Measurements from ENCODE around the gene NHERF1.

Gene NHERF1

DNA sequence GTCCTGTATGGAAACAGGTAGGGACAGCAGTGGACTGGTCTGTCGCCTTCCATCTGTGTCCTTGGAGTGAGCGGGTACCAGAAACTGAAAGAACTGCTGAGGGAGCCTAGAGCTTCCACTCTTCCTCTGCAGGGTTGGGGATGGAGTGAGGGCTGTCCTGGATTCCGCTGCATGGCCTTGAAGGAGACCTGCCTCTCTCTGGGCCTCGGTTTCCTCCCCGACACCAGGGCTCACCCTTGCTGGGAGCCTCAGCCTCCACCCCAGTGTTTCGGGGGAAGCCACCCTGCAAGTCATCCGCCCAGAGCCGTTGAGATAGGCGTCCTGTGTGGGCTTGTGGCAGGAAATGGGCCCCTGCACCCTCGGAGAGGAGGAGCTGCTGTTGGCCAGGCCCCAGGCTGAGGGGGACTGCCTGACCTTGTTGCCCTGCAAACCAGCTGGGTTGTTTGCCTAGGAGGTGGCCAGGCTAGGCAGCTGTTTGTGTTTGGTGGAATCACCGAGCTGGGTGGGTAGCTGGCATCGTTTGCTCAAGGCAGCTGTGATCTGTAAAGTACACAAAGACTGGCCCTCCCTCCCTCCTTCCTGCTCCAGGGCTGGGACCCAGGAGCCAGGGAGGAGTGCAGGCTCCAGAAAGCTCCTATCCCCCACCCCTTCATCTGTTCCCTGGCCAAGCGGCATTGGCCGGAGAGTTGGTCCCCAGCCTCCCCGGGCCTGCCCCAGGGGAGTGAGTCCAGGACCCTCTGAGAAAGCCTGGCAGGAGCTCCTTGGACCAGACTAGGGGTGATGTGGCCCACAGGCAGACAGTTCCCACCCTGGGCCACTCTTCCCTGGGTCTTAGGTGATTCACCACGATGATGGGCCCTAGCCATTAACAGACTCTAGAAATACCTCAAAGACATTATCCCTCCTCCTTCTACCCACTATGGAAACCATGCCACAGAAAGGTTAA, 10.1 kb upstream of the NHERF1 start:
- Histone ChIP-seq H3K36me3 (ENCODE audit: insufficient read depth, insufficient read length, low read length) (no peaks in the 10 kb centered on the region), H3K9me3 (ENCODE audit: insufficient read depth, low read length) (no peaks in the 10 kb centered on the region), H3K27me3 (ENCODE audit: insufficient read depth, insufficient read length) (peaks cover 11% of the 10 kb centered on the region), H3K4me3 (ENCODE audit: insufficient read length, low read depth) (peak overlapping the region; percentile 57), H3K9ac (ENCODE audit: insufficient read length, low read depth) (peak overlapping the region; percentile 80), H3K4me1 (ENCODE audit: insufficient read depth, insufficient read length) (peaks cover 8% of the 10 kb centered on the region)
- DNase-seq (ENCODE audit: low read depth, low spot score) = no peak
- TF ChIP-seq YY1 (IDR thresholded peaks at IDR 0.05; ENCODE audit: insufficient read depth, insufficient read length) = no peak
- no peak for TF ChIP-seq SUZ12 (IDR thresholded peaks at IDR 0.05; ENCODE audit: extremely low read depth, insufficient read depth, insufficient read length)
- no peak for TF ChIP-seq ZNF274 (IDR thresholded peaks at IDR 0.05; ENCODE audit: low read depth, low read length)

DNA sequence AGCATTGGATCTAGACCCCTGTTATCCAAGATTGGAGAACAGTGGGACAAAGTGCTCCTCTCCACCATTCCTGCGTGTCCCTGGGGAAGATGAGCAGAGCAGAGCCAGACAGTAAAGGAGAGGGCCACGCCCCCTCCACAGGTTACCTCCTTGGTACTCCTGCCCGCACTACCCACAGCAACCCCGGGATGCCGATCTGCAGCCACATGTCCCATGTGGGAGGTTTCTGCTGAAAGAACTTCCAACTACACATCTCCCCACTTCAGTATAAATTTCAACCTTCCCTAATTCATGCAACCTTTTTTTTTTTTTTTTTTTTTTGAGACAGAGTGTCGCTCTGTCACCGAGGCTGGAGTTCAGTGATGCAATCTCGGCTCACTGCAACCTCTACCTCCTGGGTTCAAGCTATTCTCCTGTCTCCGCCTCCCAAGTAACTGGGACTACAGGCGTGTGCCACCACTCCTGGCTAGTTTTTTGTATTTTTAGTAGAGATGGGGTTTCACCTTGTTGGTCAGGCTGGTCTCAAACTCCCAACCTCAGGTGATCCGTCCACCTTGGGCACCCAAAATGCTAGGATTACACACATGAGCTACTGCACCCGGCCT, 9.1 kb upstream of the NHERF1 start:
- H3K36me3 ChIP-seq (ENCODE audit: insufficient read depth, insufficient read length, low read length) = no peaks in the 10 kb centered on the region
- H3K4me1 ChIP-seq (ENCODE audit: insufficient read depth, insufficient read length) = peaks cover 8% of the 10 kb centered on the region
- H3K9ac ChIP-seq (ENCODE audit: insufficient read length, low read depth) = no peak overlapping the region
- no peaks in the 10 kb centered on the region for H3K9me3 ChIP-seq (ENCODE audit: insufficient read depth, low read length)
- DNase-seq (ENCODE audit: low read depth, low spot score) = no peak
- H3K27me3 ChIP-seq (ENCODE audit: insufficient read depth, insufficient read length) = peaks cover 5% of the 10 kb centered on the region
- TF ChIP-seq YY1 (IDR thresholded peaks at IDR 0.05; ENCODE audit: insufficient read depth, insufficient read length) (no peak), SUZ12 (IDR thresholded peaks at IDR 0.05; ENCODE audit: extremely low read depth, insufficient read depth, insufficient read length) (no peak), ZNF274 (IDR thresholded peaks at IDR 0.05; ENCODE audit: low read depth, low read length) (no peak)
- H3K4me3 ChIP-seq (ENCODE audit: insufficient read length, low read depth) = no peak overlapping the region

DNA sequence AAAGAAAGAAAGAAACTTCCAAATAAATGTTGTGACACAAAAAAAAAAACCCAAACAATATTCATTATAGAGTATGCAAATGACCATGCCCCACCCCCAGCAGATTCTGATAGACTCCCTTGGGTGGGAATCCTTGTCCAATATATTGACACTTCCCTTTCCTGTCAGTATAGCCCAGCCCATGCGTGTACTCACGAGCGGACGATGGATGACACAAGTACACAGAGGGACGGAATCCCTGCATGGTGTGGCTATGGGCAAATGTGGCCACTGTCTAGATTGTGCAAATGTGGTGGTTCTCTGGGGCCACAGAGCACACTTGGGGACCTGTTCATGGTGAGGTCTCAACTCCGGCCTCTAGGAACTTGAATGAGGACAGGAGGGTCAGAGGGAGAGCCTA, 8.3 kb upstream of the NHERF1 start:
- H3K9me3 ChIP-seq (ENCODE audit: insufficient read depth, low read length) = no peaks in the 10 kb centered on the region
- DNase-seq (ENCODE audit: low read depth, low spot score) = no peak
- H3K27me3 ChIP-seq (ENCODE audit: insufficient read depth, insufficient read length) = peaks cover 5% of the 10 kb centered on the region
- no peaks in the 10 kb centered on the region for H3K36me3 ChIP-seq (ENCODE audit: insufficient read depth, insufficient read length, low read length)
- H3K4me1 ChIP-seq (ENCODE audit: insufficient read depth, insufficient read length) = peaks cover 11% of the 10 kb centered on the region
- H3K4me3 ChIP-seq (ENCODE audit: insufficient read length, low read depth) = no peak overlapping the region
- no peak for TF ChIP-seq SUZ12 (IDR thresholded peaks at IDR 0.05; ENCODE audit: extremely low read depth, insufficient read depth, insufficient read length)
- no peak for TF ChIP-seq ZNF274 (IDR thresholded peaks at IDR 0.05; ENCODE audit: low read depth, low read length)
- no peak for TF ChIP-seq YY1 (IDR thresholded peaks at IDR 0.05; ENCODE audit: insufficient read depth, insufficient read length)
- H3K9ac ChIP-seq (ENCODE audit: insufficient read length, low read depth) = no peak overlapping the region

DNA sequence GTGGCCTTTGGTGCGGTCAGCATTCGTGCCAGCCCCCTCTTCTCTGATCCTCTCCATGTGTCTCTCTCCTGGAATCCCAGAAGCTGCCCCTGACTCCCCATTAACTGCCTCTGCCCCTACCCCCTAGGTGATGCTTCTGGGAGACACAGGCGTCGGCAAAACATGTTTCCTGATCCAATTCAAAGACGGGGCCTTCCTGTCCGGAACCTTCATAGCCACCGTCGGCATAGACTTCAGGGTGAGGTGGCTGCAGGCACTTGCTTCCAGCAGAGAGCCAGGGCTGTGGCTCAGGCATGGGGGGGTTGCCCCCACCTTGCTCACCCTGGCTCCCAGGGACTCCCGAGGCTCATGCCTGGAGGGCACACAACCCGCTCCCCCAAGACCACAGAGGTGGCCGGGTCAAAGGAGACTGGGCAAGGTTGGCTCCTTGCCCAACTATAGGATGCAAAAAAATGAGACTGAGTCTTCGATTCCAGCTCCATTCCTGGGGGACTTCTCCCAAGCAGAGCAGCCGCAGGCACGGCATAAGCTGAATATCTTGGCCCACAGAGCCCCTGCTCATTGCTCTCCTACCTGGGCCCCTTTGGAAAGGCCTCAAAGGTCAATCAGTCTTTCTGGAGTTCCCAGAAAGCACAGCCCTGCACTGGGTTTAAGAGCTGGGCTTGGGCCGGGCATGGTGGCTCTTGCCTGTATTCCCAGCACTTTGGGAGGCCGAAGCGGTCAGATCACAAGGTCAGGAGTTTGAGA, 7.6 kb upstream of the NHERF1 start:
- TF ChIP-seq ZNF274 (IDR thresholded peaks at IDR 0.05; ENCODE audit: low read depth, low read length) (no peak), YY1 (IDR thresholded peaks at IDR 0.05; ENCODE audit: insufficient read depth, insufficient read length) (no peak), SUZ12 (IDR thresholded peaks at IDR 0.05; ENCODE audit: extremely low read depth, insufficient read depth, insufficient read length) (no peak)
- Histone ChIP-seq H3K27me3 (ENCODE audit: insufficient read depth, insufficient read length) (no peaks in the 10 kb centered on the region), H3K9me3 (ENCODE audit: insufficient read depth, low read length) (no peaks in the 10 kb centered on the region), H3K4me1 (ENCODE audit: insufficient read depth, insufficient read length) (peaks cover 17% of the 10 kb centered on the region), H3K4me3 (ENCODE audit: insufficient read length, low read depth) (no peak overlapping the region), H3K36me3 (ENCODE audit: insufficient read depth, insufficient read length, low read length) (no peaks in the 10 kb centered on the region), H3K9ac (ENCODE audit: insufficient read length, low read depth) (no peak overlapping the region)
- no peak for DNase-seq (ENCODE audit: low read depth, low spot score)

- no peaks in the 10 kb centered on the region for H3K9me3 ChIP-seq (ENCODE audit: insufficient read depth, low read length)
- no peak for TF ChIP-seq YY1 (IDR thresholded peaks at IDR 0.05; ENCODE audit: insufficient read depth, insufficient read length)
- no peak for TF ChIP-seq SUZ12 (IDR thresholded peaks at IDR 0.05; ENCODE audit: extremely low read depth, insufficient read depth, insufficient read length)
- no peak for TF ChIP-seq ZNF274 (IDR thresholded peaks at IDR 0.05; ENCODE audit: low read depth, low read length)
- no peaks in the 10 kb centered on the region for H3K27me3 ChIP-seq (ENCODE audit: insufficient read depth, insufficient read length)
- no peak for DNase-seq (ENCODE audit: low read depth, low spot score)
- peaks cover 28% of the 10 kb centered on the region for H3K4me1 ChIP-seq (ENCODE audit: insufficient read depth, insufficient read length)
- H3K36me3 ChIP-seq (ENCODE audit: insufficient read depth, insufficient read length, low read length) = no peaks in the 10 kb centered on the region
- H3K4me3 ChIP-seq (ENCODE audit: insufficient read length, low read depth) = no peak overlapping the region
- H3K9ac ChIP-seq (ENCODE audit: insufficient read length, low read depth) = no peak overlapping the region
Measured at GRCh38 chr17:74742153-74742515, 6.3 kb upstream of the NHERF1 start.

- Histone ChIP-seq H3K4me1 (ENCODE audit: insufficient read depth, insufficient read length) (peaks cover 33% of the 10 kb centered on the region), H3K36me3 (ENCODE audit: insufficient read depth, insufficient read length, low read length) (no peaks in the 10 kb centered on the region), H3K9ac (ENCODE audit: insufficient read length, low read depth) (no peak overlapping the region), H3K4me3 (ENCODE audit: insufficient read length, low read depth) (no peak overlapping the region), H3K9me3 (ENCODE audit: insufficient read depth, low read length) (no peaks in the 10 kb centered on the region), H3K27me3 (ENCODE audit: insufficient read depth, insufficient read length) (no peaks in the 10 kb centered on the region)
- TF ChIP-seq SUZ12 (IDR thresholded peaks at IDR 0.05; ENCODE audit: extremely low read depth, insufficient read depth, insufficient read length) = no peak
- TF ChIP-seq ZNF274 (IDR thresholded peaks at IDR 0.05; ENCODE audit: low read depth, low read length) = no peak
- TF ChIP-seq YY1 (IDR thresholded peaks at IDR 0.05; ENCODE audit: insufficient read depth, insufficient read length) = no peak
- DNase-seq (ENCODE audit: low read depth, low spot score) = no peak
Measured at GRCh38 chr17:74742978-74743545, 5.4 kb upstream of the NHERF1 start.
